ENCODE measurements around the gene BRSK2.

GRCh38 chr11:1498262-1498661 lies 108.5 kb downstream of the BRSK2 start:
- no peak for TF ChIP-seq EZH2phosphoT487 (IDR thresholded peaks at IDR 0.05; ENCODE audit: insufficient read depth, low read depth)
- TF ChIP-seq EZH2 (IDR thresholded peaks at IDR 0.05; ENCODE audit: insufficient read depth, poor library complexity, severe bottlenecking): no peak

Measured in GM23248 (cell line).